GM18511 (cell line): ENCODE results near the gene SORCS1.

ENCODE experiments used
- ATAC-seq: cut with Tn5 transposase; IDR thresholded peaks from one replicate; pipeline ENCODE4 v1.9.1; 2021; ENCODE audit warnings: mild to moderate bottlenecking, moderate library complexity; ENCODE audit not compliant: unreplicated experiment

Gene SORCS1

GRCh38 chr10:106826716-106827115, 337.8 kb downstream of the SORCS1 start:
- no peak for ATAC-seq

- ATAC-seq = no peak
Observed at GRCh38 chr10:106825576-106826364, 338.7 kb downstream of the SORCS1 start.

GRCh38 chr10:106820579-106820978, 343.9 kb downstream of the SORCS1 start:
- no peak for ATAC-seq

- ATAC-seq = no peak
Observed at GRCh38 chr10:106819490-106819889, 345.0 kb downstream of the SORCS1 start.

GRCh38 chr10:106816318-106817085, 348.0 kb downstream of the SORCS1 start:
- no peak for ATAC-seq

- peak; percentile 76 for ATAC-seq
Observed at GRCh38 chr10:106815427-106816043, 349.0 kb downstream of the SORCS1 start.

GRCh38 chr10:106804992-106805582, 359.4 kb downstream of the SORCS1 start:
- ATAC-seq = no peak

GRCh38 chr10:106802949-106803348, 361.6 kb downstream of the SORCS1 start:
- no peak for ATAC-seq

- ATAC-seq = no peak
Observed at GRCh38 chr10:106799776-106800175, 364.7 kb downstream of the SORCS1 start.

GRCh38 chr10:106795619-106796018, 368.9 kb downstream of the SORCS1 start:
- peak; percentile 98 for ATAC-seq

- ATAC-seq = no peak
Observed at GRCh38 chr10:106793617-106794016, 370.9 kb downstream of the SORCS1 start.

GRCh38 chr10:106789623-106790022, 374.9 kb downstream of the SORCS1 start:
- no peak for ATAC-seq

GRCh38 chr10:106788982-106789381, 375.5 kb downstream of the SORCS1 start:
- ATAC-seq = no peak

- ATAC-seq = no peak
Observed at GRCh38 chr10:106785528-106785927, 379.0 kb downstream of the SORCS1 start.

- ATAC-seq = no peak
Observed at GRCh38 chr10:106780632-106781031, 383.9 kb downstream of the SORCS1 start.

- no peak for ATAC-seq
Observed at GRCh38 chr10:106777841-106778240, 386.7 kb downstream of the SORCS1 start.

GRCh38 chr10:106775127-106775526, 389.4 kb downstream of the SORCS1 start:
- no peak for ATAC-seq

- ATAC-seq = no peak
Observed at GRCh38 chr10:106772957-106773356, 391.5 kb downstream of the SORCS1 start.

GRCh38 chr10:106771154-106771553, 393.4 kb downstream of the SORCS1 start:
- no peak for ATAC-seq

GRCh38 chr10:106768204-106768603, 396.3 kb downstream of the SORCS1 start:
- ATAC-seq = no peak

GRCh38 chr10:106765928-106766327, 398.6 kb downstream of the SORCS1 start:
- no peak for ATAC-seq
